ENCODE data around the gene CDK19. TPM values are rescaled to one million over a fixed set of nuclear protein-coding genes. Genes with fewer than 3 reads are reported as not detected.
"Not testable (repeated sequence)": the region's sequence is repeated elsewhere in the genome, so short reads cannot be mapped to it uniquely, and the experiment has no call there.

CDK19 gene
- total and polyA plus RNA-seq, 9 donors, result 10.6 to 20.3 (median 15.2) TPM

- Histone ChIP-seq H3K4me1 (ENCODE audit: control insufficient read depth, insufficient read depth, low read length) (no peaks in the 10 kb centered on the region), H3K4me3 (ENCODE audit: low read length) (no peak overlapping the region), H3K27ac (ENCODE audit: low read length) (no peak overlapping the region), H3K27me3 (ENCODE audit: control insufficient read depth, insufficient read depth, low read length) (no peaks in the 10 kb centered on the region), H3K36me3 (ENCODE audit: control insufficient read depth, insufficient read depth, low read length) (no peaks in the 10 kb centered on the region), H3K9me3 (replicated peaks; ENCODE audit: control insufficient read depth, low read depth, low read length) (no peaks in the 10 kb centered on the region)
- DNase-seq, result no peak
- no CpG with 5 or more reads among the region's 3 CpGs for WGBS (ENCODE audit: insufficient coverage)
Observed at GRCh38 chr6:110596354-110596753, 218.9 kb downstream of the CDK19 start.

GRCh38 chr6:110595112-110595511 is 220.2 kb downstream of the CDK19 start:
- no peak for DNase-seq
- Histone ChIP-seq H3K36me3 (ENCODE audit: control insufficient read depth, insufficient read depth, low read length) (no peaks in the 10 kb centered on the region), H3K4me3 (ENCODE audit: low read length) (no peak overlapping the region), H3K27me3 (ENCODE audit: control insufficient read depth, insufficient read depth, low read length) (no peaks in the 10 kb centered on the region), H3K4me1 (ENCODE audit: control insufficient read depth, insufficient read depth, low read length) (no peaks in the 10 kb centered on the region), H3K9me3 (replicated peaks; ENCODE audit: control insufficient read depth, low read depth, low read length) (no peaks in the 10 kb centered on the region), H3K27ac (ENCODE audit: low read length) (no peak overlapping the region)
- WGBS (ENCODE audit: insufficient coverage), result 93% methylated on average over 2 of the region's 2 CpGs

- Histone ChIP-seq H3K27ac (ENCODE audit: low read length) (no peak overlapping the region), H3K27me3 (ENCODE audit: control insufficient read depth, insufficient read depth, low read length) (no peaks in the 10 kb centered on the region)
- no CpG with 5 or more reads among the region's 1 CpG for WGBS (ENCODE audit: insufficient coverage)
Observed at GRCh38 chr6:110593637-110594036, 221.6 kb downstream of the CDK19 start.

GRCh38 chr6:110592765-110593164 is 222.5 kb downstream of the CDK19 start:
- H3K27ac ChIP-seq (ENCODE audit: low read length), result no peak overlapping the region
- H3K36me3 ChIP-seq (ENCODE audit: control insufficient read depth, insufficient read depth, low read length), result no peaks in the 10 kb centered on the region
- no peaks in the 10 kb centered on the region for H3K9me3 ChIP-seq (replicated peaks; ENCODE audit: control insufficient read depth, low read depth, low read length)
- H3K4me3 ChIP-seq (ENCODE audit: low read length), result no peak overlapping the region
- WGBS (ENCODE audit: insufficient coverage), result 52% methylated on average over 5 of the region's 5 CpGs
- no peaks in the 10 kb centered on the region for H3K27me3 ChIP-seq (ENCODE audit: control insufficient read depth, insufficient read depth, low read length)
- no peak for DNase-seq
- H3K4me1 ChIP-seq (ENCODE audit: control insufficient read depth, insufficient read depth, low read length), result no peaks in the 10 kb centered on the region

More at GRCh38 chr6:110593637-110594036, 221.6 kb downstream of the CDK19 start:
- Histone ChIP-seq H3K36me3 (ENCODE audit: control insufficient read depth, insufficient read depth, low read length) (no peaks in the 10 kb centered on the region), H3K4me3 (ENCODE audit: low read length) (no peak overlapping the region), H3K9me3 (replicated peaks; ENCODE audit: control insufficient read depth, low read depth, low read length) (no peaks in the 10 kb centered on the region), H3K4me1 (ENCODE audit: control insufficient read depth, insufficient read depth, low read length) (no peaks in the 10 kb centered on the region)
- no peak for DNase-seq

GRCh38 chr6:110590821-110591351 is 224.4 kb downstream of the CDK19 start:
- Histone ChIP-seq H3K9me3 (replicated peaks; ENCODE audit: control insufficient read depth, low read depth, low read length) (no peaks in the 10 kb centered on the region), H3K36me3 (ENCODE audit: control insufficient read depth, insufficient read depth, low read length) (no peaks in the 10 kb centered on the region), H3K4me1 (ENCODE audit: control insufficient read depth, insufficient read depth, low read length) (no peaks in the 10 kb centered on the region), H3K4me3 (ENCODE audit: low read length) (no peak overlapping the region), H3K27ac (ENCODE audit: low read length) (no peak overlapping the region), H3K27me3 (ENCODE audit: control insufficient read depth, insufficient read depth, low read length) (no peaks in the 10 kb centered on the region)
- DNase-seq, result no peak
- no CpG with 5 or more reads among the region's 3 CpGs for WGBS (ENCODE audit: insufficient coverage)

GRCh38 chr6:110589865-110590513 is 225.3 kb downstream of the CDK19 start:
- no peak for DNase-seq
- no peaks in the 10 kb centered on the region for H3K4me1 ChIP-seq (ENCODE audit: control insufficient read depth, insufficient read depth, low read length)
- H3K4me3 ChIP-seq (ENCODE audit: low read length), result no peak overlapping the region
- H3K27me3 ChIP-seq (ENCODE audit: control insufficient read depth, insufficient read depth, low read length), result no peaks in the 10 kb centered on the region
- 76% methylated on average over 2 of the region's 6 CpGs for WGBS (ENCODE audit: insufficient coverage)
- no peak overlapping the region for H3K27ac ChIP-seq (ENCODE audit: low read length)
- H3K36me3 ChIP-seq (ENCODE audit: control insufficient read depth, insufficient read depth, low read length), result no peaks in the 10 kb centered on the region
- no peaks in the 10 kb centered on the region for H3K9me3 ChIP-seq (replicated peaks; ENCODE audit: control insufficient read depth, low read depth, low read length)

GRCh38 chr6:110587328-110587727 is 227.9 kb downstream of the CDK19 start:
- 94% methylated on average over 2 of the region's 2 CpGs for WGBS (ENCODE audit: insufficient coverage)
- Histone ChIP-seq H3K27ac (ENCODE audit: low read length) (no peak overlapping the region), H3K4me3 (ENCODE audit: low read length) (no peak overlapping the region)

GRCh38 chr6:110581679-110582078 is 233.6 kb downstream of the CDK19 start:
- no peak for DNase-seq
- no peaks in the 10 kb centered on the region for H3K36me3 ChIP-seq (ENCODE audit: control insufficient read depth, insufficient read depth, low read length)
- no peaks in the 10 kb centered on the region for H3K9me3 ChIP-seq (replicated peaks; ENCODE audit: control insufficient read depth, low read depth, low read length)
- no peak overlapping the region for H3K4me3 ChIP-seq (ENCODE audit: low read length)
- H3K27me3 ChIP-seq (ENCODE audit: control insufficient read depth, insufficient read depth, low read length), result no peaks in the 10 kb centered on the region
- no peaks in the 10 kb centered on the region for H3K4me1 ChIP-seq (ENCODE audit: control insufficient read depth, insufficient read depth, low read length)
- no peak overlapping the region for H3K27ac ChIP-seq (ENCODE audit: low read length)

More at GRCh38 chr6:110587328-110587727, 227.9 kb downstream of the CDK19 start:
- H3K9me3 ChIP-seq (replicated peaks; ENCODE audit: control insufficient read depth, low read depth, low read length), result no peaks in the 10 kb centered on the region
- no peak for DNase-seq
- H3K4me1 ChIP-seq (ENCODE audit: control insufficient read depth, insufficient read depth, low read length), result no peaks in the 10 kb centered on the region
- no peaks in the 10 kb centered on the region for H3K27me3 ChIP-seq (ENCODE audit: control insufficient read depth, insufficient read depth, low read length)
- no peaks in the 10 kb centered on the region for H3K36me3 ChIP-seq (ENCODE audit: control insufficient read depth, insufficient read depth, low read length)

- H3K27me3 ChIP-seq (ENCODE audit: control insufficient read depth, insufficient read depth, low read length); H3K27ac ChIP-seq (ENCODE audit: low read length); H3K4me1 ChIP-seq (ENCODE audit: control insufficient read depth, insufficient read depth, low read length); H3K4me3 ChIP-seq (ENCODE audit: low read length); H3K9me3 ChIP-seq (replicated peaks; ENCODE audit: control insufficient read depth, low read depth, low read length); DNase-seq; H3K36me3 ChIP-seq (ENCODE audit: control insufficient read depth, insufficient read depth, low read length): not testable (repeated sequence)
Observed at GRCh38 chr6:110577596-110578167, 237.6 kb downstream of the CDK19 start.

GRCh38 chr6:110575925-110576463 is 239.3 kb downstream of the CDK19 start:
- no peak overlapping the region for H3K27ac ChIP-seq (ENCODE audit: low read length)
- 67% methylated on average over 1 of the region's 5 CpGs for WGBS (ENCODE audit: insufficient coverage)
- no peaks in the 10 kb centered on the region for H3K36me3 ChIP-seq (ENCODE audit: control insufficient read depth, insufficient read depth, low read length)
- no peak overlapping the region for H3K4me3 ChIP-seq (ENCODE audit: low read length)
- no peak for DNase-seq
- no peaks in the 10 kb centered on the region for H3K4me1 ChIP-seq (ENCODE audit: control insufficient read depth, insufficient read depth, low read length)
- H3K27me3 ChIP-seq (ENCODE audit: control insufficient read depth, insufficient read depth, low read length), result no peaks in the 10 kb centered on the region
- H3K9me3 ChIP-seq (replicated peaks; ENCODE audit: control insufficient read depth, low read depth, low read length), result no peaks in the 10 kb centered on the region
